Gastrocnemius medialis (tissue), 4 donors: ENCODE results near the gene BMI1.

ENCODE experiments used
- CTCF ChIP-seq, 5 experiments: fragments of 450-650 bp in 3 of 5; fragments of 200-600 bp in 2 of 5; sonication (generic) in 2 of 5; IDR thresholded peaks in 4 of 5; conservative IDR thresholded peaks in 1 of 5; 1 replicate in 4 of 5; 2 replicates in 1 of 5; pipeline ENCODE4 v1.5.1; 2016 to 2019; ENCODE audit warnings: antibody characterized with exemption in 5 of 5, mild to moderate bottlenecking in 3 of 5, moderate library complexity in 3 of 5
- POLR2A ChIP-seq, 2 donors: fragments of 450-650 bp; IDR thresholded peaks; one replicate each; pipeline ENCODE4 v1.6.1; 2017; ENCODE audit warnings: antibody characterized with exemption in 2 of 2, mild to moderate bottlenecking in 2 of 2, moderate library complexity in 2 of 2

DNA sequence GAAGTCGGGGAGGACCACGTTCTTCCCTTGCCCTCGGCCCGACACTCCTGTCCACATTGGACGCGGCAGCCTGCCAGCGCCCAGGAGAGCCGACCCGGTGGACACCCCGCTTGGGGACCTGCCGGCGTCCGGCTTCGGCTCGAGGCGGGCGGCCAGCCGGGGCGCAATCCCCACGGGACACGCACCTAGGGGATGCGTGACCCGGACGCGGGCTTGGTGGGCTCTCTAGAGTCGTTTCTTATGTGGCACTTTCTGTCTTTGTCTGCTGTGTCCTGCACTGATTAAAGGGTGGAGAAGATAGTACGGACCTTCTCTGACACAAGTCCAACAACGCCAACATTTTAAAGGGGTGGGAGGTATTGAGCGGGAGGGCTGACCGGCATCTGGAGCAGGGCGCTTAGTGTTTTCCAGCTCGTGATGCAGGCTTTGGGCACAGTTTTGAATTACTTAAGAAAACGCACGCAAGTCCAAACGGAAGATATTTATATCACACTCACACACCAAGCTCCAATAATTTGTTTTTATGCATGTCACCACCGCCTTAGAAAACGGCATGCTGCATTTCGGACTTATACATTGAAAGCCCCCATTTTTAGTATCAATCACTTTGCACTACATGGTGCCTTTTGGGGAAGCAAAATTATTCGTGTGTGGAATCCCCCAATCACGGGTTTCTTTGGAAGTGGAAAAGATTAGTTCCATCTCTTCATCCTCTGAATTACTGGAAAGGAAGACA is 20.5 kb downstream of the BMI1 start:
- no peak for TF ChIP-seq POLR2A (IDR thresholded peaks at IDR 0.05)
- TF ChIP-seq CTCF (IDR thresholded peaks at IDR 0.05 in 4 of 5, conservative IDR thresholded peaks at IDR 0.05 in 1 of 5): no peak
